Neural cell (in vitro differentiated cells): Measurements from ENCODE around the gene IGSF1. TPM values are rescaled to one million over a fixed set of nuclear protein-coding genes. Genes with fewer than 3 reads are reported as not detected.

Experiments used
- H2AFZ ChIP-seq: fragments of 200-600, 300-800 bp; sonication (generic), shearing (Covaris generic); 2 replicates; pipeline ENCODE4 v1.6.0; 2014; ENCODE audit warnings: low read depth, mild to moderate bottlenecking, antibody characterized with exemption, low read length, moderate library complexity
- H3F3A ChIP-seq: fragments of 200-600 bp; shearing (Covaris generic); 2 replicates; pipeline ENCODE4 v1.6.1; 2016; ENCODE audit warnings: mild to moderate bottlenecking, moderate library complexity, mixed read lengths, antibody characterized with exemption, low read length; ENCODE audit not compliant: insufficient read depth, poor library complexity, severe bottlenecking
- H3K27ac ChIP-seq: fragments of 200-600, 300-800 bp; sonication (generic), shearing (Covaris generic); 2 replicates; pipeline ENCODE4 v1.5.1; 2014; ENCODE audit warnings: mild to moderate bottlenecking, low read length, moderate library complexity
- H3K27me3 ChIP-seq: fragments of 300-800, 200-600 bp; sonication (generic), shearing (Covaris generic); 2 replicates; pipeline ENCODE4 v1.6.0; 2014; ENCODE audit warnings: mild to moderate bottlenecking, low read depth, low read length, moderate library complexity; ENCODE audit not compliant: insufficient read depth
- H3K36me3 ChIP-seq: fragments of 300-800, 200-600 bp; sonication (generic), shearing (Covaris generic); 2 replicates; pipeline ENCODE4 v1.5.1; 2014; ENCODE audit warnings: mild to moderate bottlenecking, antibody characterized with exemption, low read length, moderate library complexity; ENCODE audit not compliant: insufficient read depth
- H3K4me2 ChIP-seq: fragments of 300-800, 200-600 bp; sonication (generic), shearing (Covaris generic); 2 replicates; pipeline ENCODE4 v1.6.0; 2014; ENCODE audit warnings: mild to moderate bottlenecking, low read length
- H3K4me3 ChIP-seq: fragments of 300-800, 200-600 bp; sonication (generic), shearing (Covaris generic); 2 replicates; pipeline ENCODE4 v1.5.1; 2014; ENCODE audit warnings: mild to moderate bottlenecking, low read length, moderate library complexity
- H3K79me2 ChIP-seq: fragments of 200-600 bp; shearing (Covaris generic); replicated peaks from 2 replicates; pipeline ENCODE4 v1.6.0; 2014; ENCODE audit warnings: mild to moderate bottlenecking, low read length, moderate library complexity; ENCODE audit not compliant: insufficient read depth
- H3K9ac ChIP-seq: fragments of 300-800, 200-600 bp; sonication (generic), shearing (Covaris generic); 2 replicates; pipeline ENCODE4 v1.6.1; 2016; ENCODE audit warnings: mild to moderate bottlenecking, low read length, mixed read lengths
- H3K9me2 ChIP-seq: fragments of 200-600 bp; shearing (Covaris generic); 2 replicates; pipeline ENCODE4 v1.6.1; 2016; ENCODE audit warnings: mild to moderate bottlenecking, low read length, mixed read lengths; ENCODE audit not compliant: insufficient read depth
- H3K9me3 ChIP-seq: fragments of 200-600, 300-800 bp; sonication (generic), shearing (Covaris generic); 2 replicates; pipeline ENCODE4 v1.6.1; 2016; ENCODE audit warnings: mild to moderate bottlenecking, mixed run types, low read length, moderate library complexity, mixed read lengths
- H4K20me1 ChIP-seq: fragments of 200-600 bp; shearing (Covaris generic); 2 replicates; pipeline ENCODE4 v1.6.1; 2016; ENCODE audit warnings: mild to moderate bottlenecking, mixed run types; ENCODE audit not compliant: insufficient read depth
- CTCF ChIP-seq: fragments of 450-650 bp; IDR thresholded peaks from 2 replicates; pipeline ENCODE4 v1.5.1; 2014; ENCODE audit warnings: antibody characterized with exemption, mild to moderate bottlenecking, moderate library complexity; ENCODE audit not compliant: poor library complexity, severe bottlenecking
- EP300 ChIP-seq: fragments of 450-650 bp; conservative IDR thresholded peaks from 2 replicates; pipeline ENCODE4 v1.6.1; 2014; ENCODE audit warnings: antibody characterized with exemption, mild to moderate bottlenecking, moderate library complexity; ENCODE audit not compliant: poor library complexity, severe bottlenecking
- EZH2 ChIP-seq: fragments of 200-600, 300-800 bp; shearing (Covaris generic), sonication (generic); IDR thresholded peaks from 2 replicates; pipeline ENCODE4 v1.6.1; 2014; ENCODE audit warnings: antibody characterized with exemption, low read length, borderline replicate concordance, mild to moderate bottlenecking; ENCODE audit not compliant: insufficient read depth, poor library complexity, severe bottlenecking
- MXI1 ChIP-seq: fragments of 450-650 bp; conservative IDR thresholded peaks from 2 replicates; pipeline ENCODE4 v1.6.1; 2014; ENCODE audit warnings: antibody characterized with exemption, mild to moderate bottlenecking; ENCODE audit not compliant: poor library complexity, severe bottlenecking
- POLR2AphosphoS5 ChIP-seq: IDR thresholded peaks from 2 replicates; pipeline ENCODE4 v1.6.1; 2012
- RAD21 ChIP-seq: fragments of 450-650 bp; conservative IDR thresholded peaks from 2 replicates; pipeline ENCODE4 v1.6.1; 2014; ENCODE audit warnings: antibody characterized with exemption, mild to moderate bottlenecking, moderate library complexity
- REST ChIP-seq: IDR thresholded peaks from 2 replicates; pipeline ENCODE4 v1.6.1; 2012; ENCODE audit warnings: borderline replicate concordance
- SMC3 ChIP-seq: fragments of 450-650 bp; conservative IDR thresholded peaks from 2 replicates; pipeline ENCODE4 v1.6.1; 2014; ENCODE audit warnings: antibody characterized with exemption, mild to moderate bottlenecking, moderate library complexity; ENCODE audit not compliant: poor library complexity
- TAF1 ChIP-seq: IDR thresholded peaks from 2 replicates; pipeline ENCODE4 v1.6.1; 2012; ENCODE audit warnings: low read depth
- polyA plus RNA-seq: library from polyadenylated mRNA; depleted of rRNA; stranded (reverse); fragments of >200 nt; gene quantifications from 2 replicates; pipeline ENCODE4 v1.2.3, GENCODE V29; 2014

Gene IGSF1
- polyA plus RNA-seq, 1 donor from 2014 or later = 2.6 TPM

- Histone ChIP-seq H3F3A (no peaks in the 10 kb centered on the region), H3K9me3 (no peaks in the 10 kb centered on the region), H4K20me1 (no peaks in the 10 kb centered on the region), H3K4me3 (no peak overlapping the region), H3K9ac (no peak overlapping the region), H3K4me2 (no peak overlapping the region), H3K36me3 (no peaks in the 10 kb centered on the region), H3K79me2 (no peaks in the 10 kb centered on the region), H2AFZ (no peak overlapping the region), H3K27me3 (no peaks in the 10 kb centered on the region), H3K9me2 (no peaks in the 10 kb centered on the region), H3K27ac (no peak overlapping the region)
- TF ChIP-seq TAF1 (no peak), MXI1 (no peak), REST (no peak), POLR2AphosphoS5 (no peak), CTCF (no peak), EP300 (no peak), EZH2 (no peak), SMC3 (no peak), RAD21 (no peak)
These were observed 43.2 kb upstream of the IGSF1 start for GRCh38 chrX:131332331-131332730.

- Histone ChIP-seq H3K27ac (no peak overlapping the region), H3K36me3 (no peaks in the 10 kb centered on the region), H3K9me2 (no peaks in the 10 kb centered on the region), H3K9ac (no peak overlapping the region), H2AFZ (no peak overlapping the region), H3K4me2 (no peak overlapping the region), H3K79me2 (no peaks in the 10 kb centered on the region), H3K27me3 (no peaks in the 10 kb centered on the region), H3F3A (no peaks in the 10 kb centered on the region), H3K4me3 (no peak overlapping the region), H4K20me1 (no peaks in the 10 kb centered on the region), H3K9me3 (no peaks in the 10 kb centered on the region)
- no peak for TF ChIP-seq TAF1
- no peak for TF ChIP-seq MXI1
- TF ChIP-seq SMC3 = no peak
- TF ChIP-seq RAD21 = no peak
- no peak for TF ChIP-seq EZH2
- no peak for TF ChIP-seq POLR2AphosphoS5
- no peak for TF ChIP-seq EP300
- no peak for TF ChIP-seq REST
These were observed 42.0 kb upstream of the IGSF1 start for GRCh38 chrX:131331152-131331551.
